NB4 (cell line): ENCODE results near the gene OR10H1.

ENCODE experiments used
- POLR2A ChIP-seq: IDR thresholded peaks from 2 replicates; pipeline ENCODE4 v1.6.1; 2011; ENCODE audit warnings: mild to moderate bottlenecking; ENCODE audit not compliant: insufficient read length; ENCODE audit errors: extremely low read depth
- TF ChIP-seq, protein P1 (sequence below): IDR thresholded peaks from one replicate; pipeline ENCODE4 v1.5.1; 2012; ENCODE audit warnings: low read depth, low read length

DNA sequence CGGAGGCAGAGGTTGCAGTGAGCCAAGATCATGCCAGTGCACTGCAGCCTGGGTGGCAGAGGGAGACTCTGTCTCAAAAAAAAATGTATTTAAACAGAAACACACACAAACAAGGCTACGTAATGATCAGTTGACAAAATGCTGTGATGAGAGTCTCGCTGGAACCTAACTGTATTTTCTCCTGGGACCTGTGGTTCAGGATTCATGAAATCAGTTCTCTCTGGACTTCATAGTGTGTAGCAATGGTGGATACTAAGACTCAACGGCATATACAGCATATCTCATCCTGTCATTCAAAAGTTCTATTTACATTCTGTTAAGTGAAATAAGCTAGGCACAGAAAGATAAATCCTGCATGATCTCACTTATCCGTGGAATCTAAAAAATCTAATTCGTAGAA, 45.1 kb upstream of the OR10H1 start:
- TF ChIP-seq, protein P1, sequence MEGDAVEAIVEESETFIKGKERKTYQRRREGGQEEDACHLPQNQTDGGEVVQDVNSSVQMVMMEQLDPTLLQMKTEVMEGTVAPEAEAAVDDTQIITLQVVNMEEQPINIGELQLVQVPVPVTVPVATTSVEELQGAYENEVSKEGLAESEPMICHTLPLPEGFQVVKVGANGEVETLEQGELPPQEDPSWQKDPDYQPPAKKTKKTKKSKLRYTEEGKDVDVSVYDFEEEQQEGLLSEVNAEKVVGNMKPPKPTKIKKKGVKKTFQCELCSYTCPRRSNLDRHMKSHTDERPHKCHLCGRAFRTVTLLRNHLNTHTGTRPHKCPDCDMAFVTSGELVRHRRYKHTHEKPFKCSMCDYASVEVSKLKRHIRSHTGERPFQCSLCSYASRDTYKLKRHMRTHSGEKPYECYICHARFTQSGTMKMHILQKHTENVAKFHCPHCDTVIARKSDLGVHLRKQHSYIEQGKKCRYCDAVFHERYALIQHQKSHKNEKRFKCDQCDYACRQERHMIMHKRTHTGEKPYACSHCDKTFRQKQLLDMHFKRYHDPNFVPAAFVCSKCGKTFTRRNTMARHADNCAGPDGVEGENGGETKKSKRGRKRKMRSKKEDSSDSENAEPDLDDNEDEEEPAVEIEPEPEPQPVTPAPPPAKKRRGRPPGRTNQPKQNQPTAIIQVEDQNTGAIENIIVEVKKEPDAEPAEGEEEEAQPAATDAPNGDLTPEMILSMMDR, result no peak
- no peak for TF ChIP-seq POLR2A
